ENCODE measurements around the gene SBNO2.
"Not testable (repeated sequence)": the region's sequence is repeated elsewhere in the genome, so short reads cannot be mapped to it uniquely, and the experiment has no call there.

SBNO2 gene

DNA sequence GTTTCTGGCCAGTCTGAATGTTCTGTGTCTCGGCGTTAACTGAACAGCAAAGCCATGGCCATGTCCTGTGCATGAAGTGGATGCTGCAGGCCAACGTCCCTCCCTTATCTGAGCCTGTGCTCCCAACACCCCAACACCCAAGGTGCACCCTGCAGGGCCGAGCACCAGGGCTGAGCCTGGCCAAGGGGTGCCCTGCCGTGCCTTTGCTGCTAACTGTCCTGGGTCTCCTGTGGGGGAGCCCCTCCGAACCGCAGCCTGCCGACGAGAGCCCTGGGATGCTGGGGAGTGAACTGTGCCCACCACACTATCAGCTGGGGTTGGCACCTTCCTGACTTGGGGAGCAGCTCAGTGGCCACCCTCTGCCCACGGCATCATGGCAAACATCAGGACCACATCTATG, 52.7 kb downstream of the SBNO2 start:
- Histone ChIP-seq H3K36me3 (ENCODE audit: control insufficient read depth, insufficient read depth, low read length) (peaks cover 25% of the 10 kb centered on the region), H3K4me1 (ENCODE audit: control insufficient read depth, insufficient read depth, low read length) (peaks cover 14% of the 10 kb centered on the region)

DNA sequence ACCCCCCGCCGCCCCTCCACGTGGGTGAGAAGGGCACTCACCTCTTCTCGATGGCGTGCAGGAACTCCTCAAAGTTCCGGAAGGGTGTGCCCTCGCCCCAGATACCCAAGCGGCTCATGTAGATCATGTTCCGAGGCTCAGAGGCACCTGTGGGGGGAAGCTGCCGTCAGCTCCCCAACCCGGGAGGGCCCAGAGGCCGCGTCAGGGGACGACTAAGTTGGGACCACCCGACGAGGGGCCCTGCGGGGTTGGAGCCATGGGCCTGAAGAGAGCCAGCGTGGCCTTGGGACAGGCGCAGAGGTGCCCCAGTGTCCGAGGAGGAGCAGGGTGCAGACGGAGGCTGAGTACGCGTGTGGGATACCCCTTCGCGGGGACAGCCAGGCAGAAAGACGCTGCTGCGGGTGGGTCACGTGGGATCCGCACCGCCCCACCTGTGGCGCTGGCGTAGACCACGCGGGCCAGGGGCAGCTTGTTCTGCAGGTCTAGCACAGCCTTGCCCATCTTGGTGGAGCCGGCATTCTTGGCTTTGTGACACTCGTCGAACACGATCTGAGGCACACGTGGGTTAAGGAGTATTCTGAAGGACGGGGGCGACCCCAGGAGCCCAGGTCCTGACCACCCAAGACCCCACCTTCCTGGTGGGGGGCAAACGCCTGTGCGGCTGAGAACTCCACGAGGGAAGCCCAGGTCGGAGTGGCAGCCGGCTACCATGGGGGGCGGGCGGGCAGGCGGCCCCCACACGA, 54.4 kb downstream of the SBNO2 start:
- no peaks in the 10 kb centered on the region for H3K9me3 ChIP-seq (ENCODE audit: control insufficient read depth, low read length)
- H3K4me1 ChIP-seq (ENCODE audit: control insufficient read depth, insufficient read depth, low read length) = peaks cover 14% of the 10 kb centered on the region
- no peak overlapping the region for H3K4me3 ChIP-seq (ENCODE audit: low read length)
- H3K27me3 ChIP-seq (ENCODE audit: control insufficient read depth, insufficient read depth, low read length) = no peaks in the 10 kb centered on the region
- no peak overlapping the region for H3K9ac ChIP-seq (ENCODE audit: low read length)
- peaks cover 23% of the 10 kb centered on the region for H3K36me3 ChIP-seq (ENCODE audit: control insufficient read depth, insufficient read depth, low read length)

More for the DNA sequence above, 52.7 kb downstream of the SBNO2 start:
- Histone ChIP-seq H3K9me3 (ENCODE audit: control insufficient read depth, low read length) (no peaks in the 10 kb centered on the region), H3K4me3 (ENCODE audit: low read length) (no peak overlapping the region), H3K27me3 (ENCODE audit: control insufficient read depth, insufficient read depth, low read length) (no peaks in the 10 kb centered on the region), H3K9ac (ENCODE audit: low read length) (no peak overlapping the region)

DNA sequence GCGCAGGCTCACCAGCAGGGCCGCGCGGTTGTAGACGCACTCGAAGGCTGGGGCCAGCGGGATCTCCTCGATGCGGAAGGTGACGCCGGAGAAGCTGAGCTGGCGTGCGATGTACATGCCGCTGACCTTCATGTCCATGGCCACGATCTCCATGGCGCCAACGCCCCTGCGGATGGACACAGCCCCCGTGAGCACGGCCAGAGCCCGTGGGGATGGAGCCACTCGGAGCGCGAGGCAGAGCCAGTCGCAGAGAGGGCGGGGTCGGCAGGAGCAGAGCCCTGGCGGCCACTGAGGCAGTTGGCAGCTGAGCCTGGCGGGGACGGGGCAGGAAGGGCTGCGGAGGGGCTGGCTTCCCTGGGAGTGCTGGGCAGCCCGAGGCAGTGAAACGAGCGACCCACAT, 55.1 kb downstream of the SBNO2 start:
- Histone ChIP-seq H3K27me3 (ENCODE audit: control insufficient read depth, insufficient read depth, low read length) (no peaks in the 10 kb centered on the region), H3K9me3 (ENCODE audit: control insufficient read depth, low read length) (no peaks in the 10 kb centered on the region), H3K9ac (ENCODE audit: low read length) (no peak overlapping the region), H3K4me1 (ENCODE audit: control insufficient read depth, insufficient read depth, low read length) (peaks cover 14% of the 10 kb centered on the region), H3K36me3 (ENCODE audit: control insufficient read depth, insufficient read depth, low read length) (peaks cover 24% of the 10 kb centered on the region), H3K4me3 (ENCODE audit: low read length) (no peak overlapping the region)

DNA sequence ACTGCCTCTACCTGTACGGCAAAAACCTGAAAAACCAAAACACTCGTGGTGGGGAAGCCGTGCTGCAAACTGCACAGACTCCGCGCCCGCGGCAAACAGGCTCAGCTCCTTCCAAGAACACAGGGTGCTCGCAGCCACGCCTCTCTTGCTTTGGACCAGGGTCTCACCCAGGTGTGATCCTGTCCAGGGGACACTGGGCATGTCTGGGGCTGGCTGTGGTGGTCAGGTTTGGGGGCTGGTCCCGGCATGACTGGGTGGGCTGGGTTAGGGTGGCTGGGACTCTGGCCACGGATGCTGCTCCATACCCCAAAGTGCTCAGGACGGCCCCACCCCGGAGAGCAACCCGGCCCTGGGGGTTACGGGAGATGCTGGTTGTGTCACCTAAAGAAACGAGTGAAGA, 56.4 kb downstream of the SBNO2 start:
- no peaks in the 10 kb centered on the region for H3K9me3 ChIP-seq (ENCODE audit: control insufficient read depth, low read length)
- H3K36me3 ChIP-seq (ENCODE audit: control insufficient read depth, insufficient read depth, low read length) = peaks cover 17% of the 10 kb centered on the region
- no peak overlapping the region for H3K9ac ChIP-seq (ENCODE audit: low read length)
- peaks cover 15% of the 10 kb centered on the region for H3K4me1 ChIP-seq (ENCODE audit: control insufficient read depth, insufficient read depth, low read length)
- H3K4me3 ChIP-seq (ENCODE audit: low read length) = no peak overlapping the region
- H3K27me3 ChIP-seq (ENCODE audit: control insufficient read depth, insufficient read depth, low read length) = no peaks in the 10 kb centered on the region

DNA sequence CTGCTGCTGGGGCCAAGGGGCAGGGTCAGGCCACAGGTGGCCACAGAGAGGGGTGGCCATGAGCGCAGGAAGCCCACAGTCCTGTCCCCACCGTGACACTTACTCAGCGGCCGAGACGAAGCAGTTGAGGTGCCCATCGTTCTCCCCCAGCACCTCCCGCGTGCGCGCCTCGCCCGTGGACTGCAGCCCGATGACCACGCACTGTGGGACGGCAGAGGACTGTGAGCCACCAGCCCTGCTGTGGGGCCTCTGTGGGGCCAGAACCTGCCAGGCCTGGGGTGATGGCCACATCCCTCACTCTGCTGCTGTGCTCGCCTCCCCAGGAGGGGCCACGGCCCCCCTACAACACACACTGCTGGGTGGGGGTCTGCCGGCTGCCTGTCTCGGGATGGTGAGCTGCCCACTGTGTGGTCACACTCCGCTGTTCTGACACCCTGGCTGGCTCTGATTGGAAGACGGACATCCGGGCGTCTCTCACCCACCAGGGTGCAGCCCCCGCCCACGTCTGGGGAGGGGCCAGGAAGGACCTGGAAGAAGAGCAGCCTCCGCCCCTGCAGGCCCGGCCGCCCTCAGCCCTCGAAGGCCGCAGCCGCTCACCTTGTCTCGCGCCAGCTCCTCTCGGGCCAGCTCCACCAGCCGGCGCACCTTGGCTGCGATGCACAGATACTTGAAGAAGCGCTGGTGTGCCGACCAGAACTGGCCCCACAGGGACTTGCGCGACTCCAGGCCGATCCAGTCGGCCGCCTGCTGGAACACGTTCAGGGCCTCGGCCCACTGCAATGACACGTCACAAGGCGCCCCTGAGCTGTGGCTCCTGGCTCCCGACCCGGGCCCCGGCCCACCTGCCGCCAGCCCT, 57.1 kb downstream of the SBNO2 start:
- Histone ChIP-seq H3K27me3 (ENCODE audit: control insufficient read depth, insufficient read depth, low read length) (no peaks in the 10 kb centered on the region), H3K4me1 (ENCODE audit: control insufficient read depth, insufficient read depth, low read length) (peaks cover 18% of the 10 kb centered on the region), H3K36me3 (ENCODE audit: control insufficient read depth, insufficient read depth, low read length) (peaks cover 16% of the 10 kb centered on the region), H3K9ac (ENCODE audit: low read length) (no peak overlapping the region), H3K9me3 (ENCODE audit: control insufficient read depth, low read length) (no peaks in the 10 kb centered on the region), H3K4me3 (ENCODE audit: low read length) (no peak overlapping the region)

DNA sequence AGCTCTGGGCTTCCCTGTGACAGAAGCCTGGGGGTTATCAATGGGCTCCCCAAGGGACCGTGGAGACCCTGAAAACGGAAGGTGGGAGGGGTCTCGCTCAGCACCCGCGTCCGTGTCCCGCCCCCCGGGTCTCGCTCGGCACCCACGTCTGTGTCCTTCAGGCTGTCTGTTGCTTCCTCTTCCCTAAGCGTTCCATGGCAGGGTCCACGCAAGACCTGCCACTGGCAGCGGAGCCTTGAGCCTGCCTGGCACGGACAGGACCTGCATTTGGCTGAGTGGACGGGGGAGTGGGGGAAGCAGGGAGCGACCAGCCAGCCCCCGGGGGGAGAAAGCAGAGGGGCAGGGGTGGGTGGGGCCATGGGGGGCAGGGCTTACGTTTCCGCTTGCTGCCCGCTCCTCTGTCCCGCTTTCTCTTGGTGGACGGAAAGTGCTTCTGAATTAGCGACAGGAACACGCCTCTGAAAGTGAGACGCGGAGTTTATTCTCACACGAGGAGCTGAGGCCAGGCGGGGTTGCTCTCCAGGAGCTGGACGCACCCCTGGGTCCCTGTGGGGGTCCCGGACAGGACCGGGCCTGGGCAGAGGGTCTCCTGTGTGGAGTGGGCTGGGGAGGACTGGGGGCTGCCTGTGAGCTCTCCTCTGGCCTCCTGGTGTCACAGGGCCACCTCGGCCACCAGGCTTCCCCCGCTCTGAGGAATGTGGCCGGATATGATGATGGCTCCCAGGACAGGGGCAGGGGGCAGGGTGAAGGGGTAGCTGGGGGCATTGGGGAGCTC, 58.2 kb downstream of the SBNO2 start:
- H3K4me1 ChIP-seq (ENCODE audit: control insufficient read depth, insufficient read depth, low read length) = peaks cover 18% of the 10 kb centered on the region
- no peaks in the 10 kb centered on the region for H3K27me3 ChIP-seq (ENCODE audit: control insufficient read depth, insufficient read depth, low read length)
- peaks cover 5% of the 10 kb centered on the region for H3K36me3 ChIP-seq (ENCODE audit: control insufficient read depth, insufficient read depth, low read length)
- H3K9me3 ChIP-seq (ENCODE audit: control insufficient read depth, low read length) = no peaks in the 10 kb centered on the region
- H3K9ac ChIP-seq (ENCODE audit: low read length) = no peak overlapping the region
- no peak overlapping the region for H3K4me3 ChIP-seq (ENCODE audit: low read length)

DNA sequence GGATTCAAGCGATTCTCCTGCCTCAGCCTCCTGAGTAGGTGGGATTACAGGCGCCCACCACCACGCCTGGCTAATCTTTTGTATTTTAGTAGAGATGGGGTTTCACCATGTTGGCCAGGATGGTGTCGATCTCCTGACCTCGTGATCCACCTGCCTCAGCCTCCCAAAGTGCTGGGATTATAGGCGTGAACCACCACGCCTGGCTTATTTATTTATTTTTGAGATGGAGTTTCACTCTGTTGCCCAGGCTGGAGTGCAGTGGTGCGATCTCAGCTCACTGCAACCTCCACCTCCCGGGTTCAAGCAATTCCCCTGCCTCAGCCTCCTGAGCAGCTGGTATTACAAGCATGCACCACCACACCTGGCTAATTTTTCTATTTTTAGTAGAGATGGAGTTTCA, 59.3 kb downstream of the SBNO2 start:
- H3K4me3 ChIP-seq (ENCODE audit: low read length); H3K9me3 ChIP-seq (ENCODE audit: control insufficient read depth, low read length); H3K36me3 ChIP-seq (ENCODE audit: control insufficient read depth, insufficient read depth, low read length); H3K27me3 ChIP-seq (ENCODE audit: control insufficient read depth, insufficient read depth, low read length); H3K9ac ChIP-seq (ENCODE audit: low read length): not testable (repeated sequence)
- peaks cover 18% of the 10 kb centered on the region for H3K4me1 ChIP-seq (ENCODE audit: control insufficient read depth, insufficient read depth, low read length)

DNA sequence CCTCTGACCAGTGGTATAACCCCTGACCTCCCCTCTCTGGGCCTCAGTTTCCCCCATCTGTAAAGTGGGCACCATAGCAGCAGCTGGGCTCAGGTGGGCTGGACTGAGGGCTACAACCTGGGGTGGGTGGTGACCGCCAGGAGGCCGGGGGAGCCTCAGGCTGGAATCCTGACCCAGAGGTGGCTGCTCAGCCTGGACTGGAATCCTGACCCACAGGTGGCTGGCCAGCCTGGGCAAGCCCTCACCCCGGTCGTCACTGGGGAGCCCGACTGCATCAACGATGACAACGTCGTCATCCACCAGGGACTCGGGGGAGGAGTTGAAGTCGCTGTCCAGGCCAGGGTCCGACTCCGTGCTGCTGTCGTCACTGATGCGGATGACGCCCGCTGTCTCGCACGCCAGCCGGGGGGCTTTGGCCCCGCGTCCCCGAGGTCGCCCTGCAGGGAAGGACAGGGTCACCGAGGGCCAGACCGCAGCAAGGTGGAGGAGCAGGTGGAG, 60.0 kb downstream of the SBNO2 start:
- Histone ChIP-seq H3K4me3 (ENCODE audit: low read length) (no peak overlapping the region), H3K36me3 (ENCODE audit: control insufficient read depth, insufficient read depth, low read length) (peaks cover 5% of the 10 kb centered on the region), H3K9ac (ENCODE audit: low read length) (peak overlapping the region; percentile 56), H3K9me3 (ENCODE audit: control insufficient read depth, low read length) (no peaks in the 10 kb centered on the region), H3K4me1 (ENCODE audit: control insufficient read depth, insufficient read depth, low read length) (peaks cover 18% of the 10 kb centered on the region), H3K27me3 (ENCODE audit: control insufficient read depth, insufficient read depth, low read length) (no peaks in the 10 kb centered on the region)

DNA sequence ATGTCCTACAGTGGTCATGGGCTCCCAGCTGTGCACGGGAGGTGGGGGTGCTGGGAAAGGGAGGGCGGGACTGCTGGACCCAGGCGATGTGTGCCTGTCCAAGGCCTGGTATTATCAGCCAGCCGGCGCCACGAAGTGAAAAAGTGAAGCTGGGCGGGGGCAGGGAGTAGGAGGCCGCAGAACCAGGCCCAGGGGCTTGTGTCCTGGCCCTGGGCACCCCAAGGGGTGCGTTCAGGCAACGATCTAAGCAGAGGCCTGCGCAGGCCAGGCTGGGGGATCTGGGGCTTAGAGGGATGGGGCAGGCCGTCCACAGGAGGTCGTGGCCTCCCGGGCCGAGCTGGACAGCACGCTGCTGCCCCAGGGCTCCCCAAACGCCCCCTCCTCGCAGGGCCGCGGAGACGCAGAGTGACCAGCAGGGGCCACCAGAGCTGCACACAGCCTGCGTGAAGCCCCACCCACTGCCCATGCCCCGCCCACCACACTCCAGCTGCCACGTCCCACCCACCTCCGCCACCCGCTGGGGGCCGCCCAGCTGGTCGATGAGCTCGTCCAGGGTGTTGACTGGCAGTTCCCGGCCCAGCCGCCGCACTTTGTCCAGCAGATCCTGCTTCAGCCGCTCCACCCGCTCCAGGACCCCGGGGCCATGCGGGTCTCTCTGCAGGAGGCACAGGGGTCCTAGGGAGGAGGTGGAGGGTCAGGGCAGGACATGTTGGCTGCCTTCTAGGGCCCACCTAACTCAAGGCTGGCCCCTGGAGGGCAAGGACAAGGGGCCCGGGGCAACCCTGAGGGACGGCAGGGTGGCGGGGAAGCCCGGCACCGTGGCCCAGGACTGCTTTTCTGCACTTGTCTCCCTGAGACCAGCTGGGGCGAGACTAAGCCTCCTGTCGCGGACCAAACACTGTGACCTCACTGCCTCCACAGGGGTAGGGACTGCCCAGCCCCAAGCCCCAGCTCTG, 60.8 kb downstream of the SBNO2 start:
- Histone ChIP-seq H3K9ac (ENCODE audit: low read length) (peak overlapping the region; percentile 56), H3K9me3 (ENCODE audit: control insufficient read depth, low read length) (no peaks in the 10 kb centered on the region), H3K4me3 (ENCODE audit: low read length) (no peak overlapping the region), H3K4me1 (ENCODE audit: control insufficient read depth, insufficient read depth, low read length) (peaks cover 18% of the 10 kb centered on the region), H3K36me3 (ENCODE audit: control insufficient read depth, insufficient read depth, low read length) (peaks cover 5% of the 10 kb centered on the region), H3K27me3 (ENCODE audit: control insufficient read depth, insufficient read depth, low read length) (no peaks in the 10 kb centered on the region)

DNA sequence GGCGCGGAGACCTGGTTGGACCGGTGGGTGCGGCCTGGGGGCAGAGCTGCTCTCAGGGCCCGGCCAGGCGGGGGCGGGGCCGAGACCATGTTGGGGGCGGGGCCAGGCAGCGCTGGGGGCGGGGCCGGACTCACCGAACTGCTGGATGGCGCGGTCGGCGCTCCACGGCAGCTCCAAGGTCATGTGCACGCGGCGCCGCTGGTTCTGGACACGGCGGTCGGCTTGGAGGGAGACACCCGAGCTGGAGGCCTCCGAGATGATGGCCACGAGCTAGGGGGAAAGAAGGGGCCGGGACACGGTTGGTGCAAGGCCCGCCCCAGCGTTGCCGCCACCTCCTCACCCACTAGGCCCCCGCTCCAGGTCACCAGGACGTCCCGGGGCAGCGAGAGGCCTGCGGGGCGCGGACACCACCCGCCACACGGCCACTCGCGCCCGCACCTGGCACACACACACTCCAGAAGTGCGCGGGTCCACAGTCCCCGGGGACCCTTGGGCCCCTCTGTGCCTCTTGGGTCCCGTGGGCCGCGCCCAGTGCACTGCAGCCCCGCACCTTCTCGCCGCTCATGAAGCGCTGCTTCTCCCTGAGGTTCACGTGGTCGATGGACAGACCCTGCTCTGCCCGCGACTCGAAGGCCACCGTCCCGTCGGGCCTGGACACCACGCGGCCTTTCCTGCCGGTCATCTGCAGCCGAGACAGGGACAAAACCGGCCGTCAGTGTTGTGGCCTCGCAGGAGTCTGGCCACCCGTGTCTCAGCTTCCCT, 61.6 kb downstream of the SBNO2 start:
- H3K4me1 ChIP-seq (ENCODE audit: control insufficient read depth, insufficient read depth, low read length) = peaks cover 18% of the 10 kb centered on the region
- no peak overlapping the region for H3K9ac ChIP-seq (ENCODE audit: low read length)
- no peaks in the 10 kb centered on the region for H3K27me3 ChIP-seq (ENCODE audit: control insufficient read depth, insufficient read depth, low read length)
- peaks cover 5% of the 10 kb centered on the region for H3K36me3 ChIP-seq (ENCODE audit: control insufficient read depth, insufficient read depth, low read length)
- H3K9me3 ChIP-seq (ENCODE audit: control insufficient read depth, low read length) = no peaks in the 10 kb centered on the region
- no peak overlapping the region for H3K4me3 ChIP-seq (ENCODE audit: low read length)

Measured in mucosa of stomach (tissue), 1 donor.